H9 (cell line): ENCODE results near the gene EIF3F. TPM values are rescaled to one million over a fixed set of nuclear protein-coding genes. Genes with fewer than 3 reads are reported as not detected.

Experiments
- DNase-seq: peaks from one replicate; pipeline ENCODE4 v3.0.0-alpha.2; 2017
- H2AFZ ChIP-seq: one replicate; pipeline ENCODE4 v1.6.1; 2013; ENCODE audit warnings: mild to moderate bottlenecking, low read length, control low read depth, moderate library complexity
- H2AK5ac ChIP-seq: 2 replicates; pipeline ENCODE4 v1.6.1; 2013; ENCODE audit warnings: low read length, control low read depth, mixed read lengths; ENCODE audit not compliant: insufficient read length
- H2BK120ac ChIP-seq: one replicate; pipeline ENCODE4 v1.6.1; 2013; ENCODE audit warnings: low read depth, mild to moderate bottlenecking, low read length, control low read depth, inconsistent platforms; ENCODE audit not compliant: poor library complexity, severe bottlenecking
- H2BK12ac ChIP-seq: 2 replicates; pipeline ENCODE4 v1.6.1; 2013; ENCODE audit warnings: low read length, control low read depth, mixed read lengths, low read depth; ENCODE audit not compliant: insufficient read length
- H2BK15ac ChIP-seq: 2 replicates; pipeline ENCODE4 v1.6.1; 2013; ENCODE audit warnings: low read depth, low read length, control low read depth
- H2BK20ac ChIP-seq: one replicate; pipeline ENCODE4 v1.6.1; 2013; ENCODE audit warnings: low read depth, mild to moderate bottlenecking, low read length, control low read depth, inconsistent platforms; ENCODE audit not compliant: poor library complexity, severe bottlenecking
- H2BK5ac ChIP-seq: 2 replicates; pipeline ENCODE4 v1.6.1; 2013; ENCODE audit warnings: low read length, control low read depth, mixed read lengths; ENCODE audit not compliant: insufficient read length
- H3K14ac ChIP-seq: 2 replicates; pipeline ENCODE4 v1.6.1; 2013; ENCODE audit warnings: low read length, control low read depth; ENCODE audit not compliant: insufficient read depth
- H3K18ac ChIP-seq: 2 replicates; pipeline ENCODE4 v1.6.1; 2013; ENCODE audit warnings: low read depth, mild to moderate bottlenecking, mixed read lengths, low read length, control low read depth; ENCODE audit not compliant: insufficient read length
- H3K23ac ChIP-seq: 2 replicates; pipeline ENCODE4 v1.6.1; 2013; ENCODE audit warnings: low read length, control low read depth, mixed read lengths, low read depth; ENCODE audit not compliant: insufficient read length
- H3K23me2 ChIP-seq: 2 replicates; pipeline ENCODE4 v1.6.1; 2013; ENCODE audit warnings: low read depth, mild to moderate bottlenecking, mixed read lengths, low read length, control low read depth; ENCODE audit not compliant: insufficient read length, poor library complexity, severe bottlenecking
- H3K27ac ChIP-seq: 2 replicates; pipeline ENCODE4 v1.5.1; 2013; ENCODE audit warnings: low read length, control low read depth, mixed read lengths, low read depth; ENCODE audit not compliant: insufficient read length
- H3K27me3 ChIP-seq: 2 replicates; pipeline ENCODE4 v1.6.1; 2013; ENCODE audit warnings: low read length, control low read depth, inconsistent platforms; ENCODE audit not compliant: insufficient read depth
- H3K4ac ChIP-seq: 2 replicates; pipeline ENCODE4 v1.6.1; 2013; ENCODE audit warnings: low read depth, mild to moderate bottlenecking, control low read depth, inconsistent platforms, low read length, moderate library complexity
- H3K4me1 ChIP-seq: 2 replicates; pipeline ENCODE4 v1.6.1; 2013; ENCODE audit warnings: low read length, control low read depth, inconsistent platforms; ENCODE audit not compliant: insufficient read depth
- H3K4me2 ChIP-seq: 2 replicates; pipeline ENCODE4 v1.6.1; 2013; ENCODE audit warnings: low read length, control low read depth, mixed read lengths; ENCODE audit not compliant: insufficient read length, insufficient read depth
- H3K56ac ChIP-seq: 2 replicates; pipeline ENCODE4 v1.6.1; 2013; ENCODE audit warnings: low read depth, mild to moderate bottlenecking, mixed read lengths, low read length, control low read depth; ENCODE audit not compliant: insufficient read length
- H3K79me1 ChIP-seq: 2 replicates; pipeline ENCODE4 v1.6.1; 2013; ENCODE audit warnings: low read depth, mild to moderate bottlenecking, moderate library complexity, low read length, control low read depth, inconsistent platforms; ENCODE audit not compliant: insufficient read depth, poor library complexity, severe bottlenecking
- H3K79me2 ChIP-seq: 2 replicates; pipeline ENCODE4 v1.6.1; 2013; ENCODE audit warnings: low read length, control low read depth, inconsistent platforms; ENCODE audit not compliant: insufficient read depth
- H3K9ac ChIP-seq: 2 replicates; pipeline ENCODE4 v1.6.1; 2013; ENCODE audit warnings: low read length, control low read depth, mixed read lengths; ENCODE audit not compliant: insufficient read length; ENCODE audit errors: extremely low read depth
- H3K9me3 ChIP-seq: one replicate; pipeline ENCODE4 v1.6.1; 2013; ENCODE audit warnings: low read depth, low read length, inconsistent platforms; ENCODE audit not compliant: control insufficient read depth
- H3T11ph ChIP-seq: one replicate; pipeline ENCODE4 v1.6.1; 2013; ENCODE audit warnings: mild to moderate bottlenecking, low read length, control low read depth, inconsistent platforms
- H4K20me1 ChIP-seq: one replicate; pipeline ENCODE4 v1.6.1; 2013; ENCODE audit not compliant: control insufficient read depth, insufficient read length, insufficient read depth
- H4K5ac ChIP-seq: 2 replicates; pipeline ENCODE4 v1.6.1; 2013; ENCODE audit warnings: low read depth, mild to moderate bottlenecking, mixed read lengths, low read length, control low read depth; ENCODE audit not compliant: insufficient read length
- H4K8ac ChIP-seq: replicated peaks from 2 replicates; pipeline ENCODE4 v1.6.1; 2013; ENCODE audit warnings: low read length, control low read depth, mixed read lengths, low read depth; ENCODE audit not compliant: insufficient read length
- H4K91ac ChIP-seq: 2 replicates; pipeline ENCODE4 v1.6.1; 2013; ENCODE audit warnings: low read depth, mild to moderate bottlenecking, moderate library complexity, mixed read lengths, low read length, control low read depth; ENCODE audit not compliant: insufficient read length
- H3K27ac Mint-ChIP-seq, 3 experiments: 2 replicates in 2 of 3; 3 replicates in 1 of 3; pipeline ENCODE4 v1.8.0; 2020 to 2021; ENCODE audit warnings: mixed read lengths in 3 of 3, mild to moderate bottlenecking in 1 of 3, moderate library complexity in 1 of 3
- H3K27me3 Mint-ChIP-seq: 2 replicates; pipeline ENCODE4 v1.8.0; 2021; ENCODE audit warnings: low read depth, mild to moderate bottlenecking, moderate library complexity, mixed read lengths
- H3K36me3 Mint-ChIP-seq, 3 experiments: 2 replicates in 2 of 3; 3 replicates in 1 of 3; pipeline ENCODE4 v1.8.0; 2020 to 2021; ENCODE audit warnings: low read depth in 3 of 3, mixed read lengths in 3 of 3; ENCODE audit not compliant: insufficient read depth in 1 of 3
- H3K4me1 Mint-ChIP-seq, 2 experiments: 2 replicates each; pipeline ENCODE4 v1.8.0; 2020; ENCODE audit warnings: mixed read lengths in 2 of 2
- H3K4me3 Mint-ChIP-seq, 2 experiments: 2 replicates in 1 of 2; 3 replicates in 1 of 2; pipeline ENCODE4 v1.8.0; 2020 to 2021; ENCODE audit warnings: mild to moderate bottlenecking in 2 of 2, mixed read lengths in 2 of 2, moderate library complexity in 1 of 2
- H3K9me3 Mint-ChIP-seq, 2 experiments: 2 replicates in 1 of 2; 3 replicates in 1 of 2; pipeline ENCODE4 v1.8.0; 2020; ENCODE audit warnings: mild to moderate bottlenecking in 2 of 2, mixed read lengths in 2 of 2, moderate library complexity in 1 of 2
- total RNA-seq: library from RNA; stranded (reverse); gene quantifications from 2 replicates; pipeline ENCODE4 v1.2.1, GENCODE V29; 2021
- TF ChIP-seq, protein P1 (sequence below): fragments of 200-600 bp; sonication (generic); conservative IDR thresholded peaks from 3 replicates; pipeline ENCODE4 v1.8.0; 2021; ENCODE audit warnings: antibody characterized with exemption, mild to moderate bottlenecking

The EIF3F gene
- total RNA-seq, 1 experiment from 2014 or later = 348 TPM

DNA sequence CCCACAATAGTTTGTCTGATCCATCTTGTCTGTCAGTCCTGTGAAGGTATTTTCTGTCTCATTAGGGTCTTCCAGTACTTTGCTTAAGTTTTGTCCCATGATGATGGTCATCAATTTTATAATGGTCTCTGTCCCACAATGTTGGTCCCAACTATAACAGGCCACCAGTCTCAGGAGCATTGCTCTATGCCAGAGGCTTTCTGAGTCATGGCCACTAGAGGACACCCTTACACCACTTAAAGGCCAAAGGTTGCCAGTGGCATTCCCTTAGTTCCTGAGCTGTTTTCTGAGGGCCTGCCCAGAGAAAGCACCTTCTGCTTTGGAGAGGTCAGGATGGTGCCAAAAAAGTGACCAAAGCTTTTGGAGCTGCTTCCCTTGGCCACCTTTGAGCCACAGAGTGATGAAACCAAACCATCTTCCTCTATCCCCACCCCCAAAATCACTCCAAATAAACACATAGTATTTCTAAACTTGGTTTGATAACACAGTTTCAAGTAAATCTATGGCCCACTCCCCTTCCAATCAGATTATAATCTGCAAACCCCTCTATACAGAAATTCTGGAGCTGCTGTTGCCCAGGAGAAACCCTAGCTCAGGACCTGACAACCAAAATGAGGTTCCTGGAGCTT is 19.3 kb downstream of the EIF3F start:
- Histone ChIP-seq H2AK5ac (no peak overlapping the region), H3K27ac (no peak overlapping the region), H4K5ac (no peak overlapping the region), H3K4me2 (no peak overlapping the region), H3K9ac (no peak overlapping the region), H3K23ac (no peak overlapping the region), H2BK12ac (no peak overlapping the region), H3K79me2 (no peaks in the 10 kb centered on the region), H3K14ac (no peak overlapping the region), H3K79me1 (no peaks in the 10 kb centered on the region), H4K8ac (no peak overlapping the region), H3K27me3 (no peaks in the 10 kb centered on the region), H3T11ph (no peak overlapping the region), H3K18ac (no peak overlapping the region), H4K20me1 (no peaks in the 10 kb centered on the region), H3K23me2 (no peaks in the 10 kb centered on the region), H3K56ac (no peak overlapping the region), H2AFZ (no peak overlapping the region), H3K4ac (no peak overlapping the region), H3K4me1 (no peaks in the 10 kb centered on the region), H2BK5ac (no peak overlapping the region), H3K9me3 (no peaks in the 10 kb centered on the region), H2BK20ac (no peak overlapping the region), H4K91ac (no peak overlapping the region), H2BK120ac (no peak overlapping the region), H2BK15ac (no peak overlapping the region)
- peak; percentile 71 for DNase-seq
- Mint-ChIP-seq H3K27me3 (peaks cover 9% of the 10 kb centered on the region), H3K9me3 (no peaks in the 10 kb centered on the region), H3K4me3 (no peak overlapping the region), H3K36me3 (no peaks in the 10 kb centered on the region), H3K4me1 (no peaks in the 10 kb centered on the region), H3K27ac (no peak overlapping the region)
- TF ChIP-seq, protein P1, sequence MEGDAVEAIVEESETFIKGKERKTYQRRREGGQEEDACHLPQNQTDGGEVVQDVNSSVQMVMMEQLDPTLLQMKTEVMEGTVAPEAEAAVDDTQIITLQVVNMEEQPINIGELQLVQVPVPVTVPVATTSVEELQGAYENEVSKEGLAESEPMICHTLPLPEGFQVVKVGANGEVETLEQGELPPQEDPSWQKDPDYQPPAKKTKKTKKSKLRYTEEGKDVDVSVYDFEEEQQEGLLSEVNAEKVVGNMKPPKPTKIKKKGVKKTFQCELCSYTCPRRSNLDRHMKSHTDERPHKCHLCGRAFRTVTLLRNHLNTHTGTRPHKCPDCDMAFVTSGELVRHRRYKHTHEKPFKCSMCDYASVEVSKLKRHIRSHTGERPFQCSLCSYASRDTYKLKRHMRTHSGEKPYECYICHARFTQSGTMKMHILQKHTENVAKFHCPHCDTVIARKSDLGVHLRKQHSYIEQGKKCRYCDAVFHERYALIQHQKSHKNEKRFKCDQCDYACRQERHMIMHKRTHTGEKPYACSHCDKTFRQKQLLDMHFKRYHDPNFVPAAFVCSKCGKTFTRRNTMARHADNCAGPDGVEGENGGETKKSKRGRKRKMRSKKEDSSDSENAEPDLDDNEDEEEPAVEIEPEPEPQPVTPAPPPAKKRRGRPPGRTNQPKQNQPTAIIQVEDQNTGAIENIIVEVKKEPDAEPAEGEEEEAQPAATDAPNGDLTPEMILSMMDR = peak; percentile 94
